Heart left ventricle (tissue), 16 donors: ENCODE data around the gene PPCS. TPM values are rescaled to one million over a fixed set of nuclear protein-coding genes. Genes with fewer than 3 reads are reported as not detected.

ENCODE experiments used
- ATAC-seq, 4 donors: fragments of 200-7000 bp; cut with Tn5 transposase; one replicate each; pipeline ENCODE4 v1.9.1; 2020 to 2022; ENCODE audit warnings: moderate library complexity in 4 of 4, mild to moderate bottlenecking in 3 of 4, moderate number of reproducible peaks in 1 of 4
- DNase-seq, 5 donors: peaks; one replicate each; pipeline ENCODE4 v3.0.0-alpha.2; 2020
- H3K27ac ChIP-seq, 12 donors: fragments of 200-600 bp; sonication (generic) in 4 of 12; one replicate each; pipeline versions ENCODE4 v1.5.0 to v1.8.0; 2016 to 2022; ENCODE audit warnings: mild to moderate bottlenecking in 2 of 12
- H3K27me3 ChIP-seq, 9 donors: fragments of 200-600 bp; sonication (generic) in 2 of 9; one replicate each; pipeline versions ENCODE4 v1.5.1 to v1.8.0; 2016 to 2022; ENCODE audit warnings: mild to moderate bottlenecking in 3 of 9
- H3K36me3 ChIP-seq, 9 donors: fragments of 200-600 bp; sonication (generic) in 2 of 9; one replicate each; pipeline versions ENCODE4 v1.5.0 to v1.8.0; 2018 to 2022; ENCODE audit warnings: mild to moderate bottlenecking in 2 of 9
- H3K4me1 ChIP-seq, 12 donors: fragments of 200-600 bp; sonication (generic) in 4 of 12; one replicate each; pipeline versions ENCODE4 v1.5.0 to v1.8.0; 2016 to 2022; ENCODE audit warnings: mild to moderate bottlenecking in 3 of 12
- H3K4me3 ChIP-seq, 12 donors: fragments of 200-600 bp; sonication (generic) in 4 of 12; one replicate each; pipeline versions ENCODE4 v1.5.0 to v1.8.0; 2017 to 2022; ENCODE audit warnings: mild to moderate bottlenecking in 9 of 12, moderate library complexity in 4 of 12
- H3K9me3 ChIP-seq, 12 donors: fragments of 200-600 bp; sonication (generic) in 4 of 12; one replicate each; pipeline versions ENCODE4 v1.5.0 to v1.8.0; 2016 to 2022; ENCODE audit warnings: mild to moderate bottlenecking in 1 of 12
- POLR2A ChIP-seq, 2 donors: fragments of 450-650 bp; IDR thresholded peaks; one replicate each; pipeline ENCODE4 v1.6.1; 2017; ENCODE audit warnings: antibody characterized with exemption in 2 of 2, mild to moderate bottlenecking in 2 of 2, moderate library complexity in 2 of 2
- WGBS, 4 donors: extraction: QIAGEN DNeasy Blood & Tissue Kit in 2 of 4; methylation state at CpG; one replicate each; pipeline versions ENCODE4 v1.1.5 to v1.1.7; 2013 to 2018; 5-methylcytosine and 5-hydroxymethylcytosine counted together
- intact Hi-C, 10 donors: fragments of 100-400 bp; cut with DNase I; formaldehyde crosslinking; loops; one replicate each; pipeline versions ENCODE4 v1.11.1 to v1.14.2; 2022
- polyA plus RNA-seq, 2 donors: library from polyadenylated mRNA; stranded (reverse); fragments of 200-250 nt; gene quantifications; one replicate each; pipeline ENCODE4 v1.2.3, GENCODE V29; 2013
- total RNA-seq, 9 donors: library from RNA; depleted of rRNA in 2 of 9; stranded (reverse); fragments of >200 nt in 2 of 9; fragmentation: NEBNext Ultra II Directional in 3 of 9; extraction: Animal tissue kit (Norgen Biotek cat#: 25700) in 3 of 9; gene quantifications; one replicate each; pipeline versions ENCODE4 v1.1.0 to v1.2.4, GENCODE V29; 2016 to 2023
- TF ChIP-seq, protein P1 (sequence below), 12 donors: fragments of 200-600 bp; sonication (generic) in 4 of 12; IDR thresholded peaks; one replicate each; pipeline versions ENCODE4 v1.5.0 to v1.8.0; 2018 to 2022; ENCODE audit warnings: antibody characterized with exemption in 12 of 12, mild to moderate bottlenecking in 5 of 12
- donor health status: ischemic (EF 13 %, LVEDD 7.1; RV severe dilation, severe dysfunction).
- donor health status: healthy with polysubstance abuse.
- donor health status: DM: no; HTN: yes; CAD: no.
- donor health status: DM: no; HTN: no; CAD: no.
- donor health status: ischemic (EF 25% LVEDD 6.9; RV normal size, moderate dysfunction).
- donor health status: ischemic (EF 25% LVEDD 5.7; RV mildly dilated, moderate dysfunction).
- donor health status: healthy.
- donor health status: DM: yes; HTN: yes; CAD: no.
- donor health status: ischemic (EF 35%, LVEDD 5.7; RV mildly dilated, moderate dysfunction).
- donor health status: nonischemic (EF 11% LVEDD 7.7; RV severe dilation, severe dysfunction).
- donor health status: DM: yes; HTN: yes; CAD: no.
- donor health status: PGD.
- donor health status: ischemic (EF 29% LVEDD 5.4; RV normal size, mild dysfunction).
- donor health status: nonischemic (EF 23%, LVEDD 6.1; RV moderate dilation, normal function).

PPCS gene
- total and polyA plus RNA-seq, 11 donors: 34.3 to 50.7 (median 42.4) TPM

DNA sequence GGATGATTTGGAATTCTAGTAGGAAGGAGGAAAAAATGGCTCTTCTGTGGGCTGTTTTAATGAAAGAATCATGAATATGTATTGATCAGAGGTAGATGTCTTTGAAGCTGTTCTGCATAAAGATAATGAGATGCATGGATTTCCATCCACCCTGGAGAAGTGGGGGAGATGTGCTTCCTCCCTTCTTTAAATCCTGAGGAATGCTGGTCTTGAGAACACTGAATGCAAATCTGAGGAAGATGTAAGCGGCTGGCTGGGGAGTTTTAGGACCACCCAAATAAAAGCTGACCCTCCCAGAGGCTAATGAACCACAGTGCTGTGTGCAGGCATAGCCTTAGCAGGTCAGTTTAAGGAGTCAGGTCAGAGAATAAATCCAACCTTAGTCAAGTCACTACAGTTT is 37.8 kb upstream of the PPCS start:
- Histone ChIP-seq H3K4me1 (peaks cover 0 to 36% (median 13%) of the 10 kb centered on the region in 12 donors), H3K36me3 (no peaks in the 10 kb centered on the region), H3K27ac (peak overlapping the region in 4 of 12 donors; percentile 13 to 73 (median 68)), H3K4me3 (no peak overlapping the region), H3K27me3 (no peaks in the 10 kb centered on the region), H3K9me3 (no peaks in the 10 kb centered on the region)
- intact Hi-C loops: no loop called here
- WGBS, 4 donors: 70 to 98% (median 89%) methylated on average over 1 of the region's 1 CpG
- ATAC-seq: no peak
- DNase-seq: no peak
- TF ChIP-seq, protein P1, sequence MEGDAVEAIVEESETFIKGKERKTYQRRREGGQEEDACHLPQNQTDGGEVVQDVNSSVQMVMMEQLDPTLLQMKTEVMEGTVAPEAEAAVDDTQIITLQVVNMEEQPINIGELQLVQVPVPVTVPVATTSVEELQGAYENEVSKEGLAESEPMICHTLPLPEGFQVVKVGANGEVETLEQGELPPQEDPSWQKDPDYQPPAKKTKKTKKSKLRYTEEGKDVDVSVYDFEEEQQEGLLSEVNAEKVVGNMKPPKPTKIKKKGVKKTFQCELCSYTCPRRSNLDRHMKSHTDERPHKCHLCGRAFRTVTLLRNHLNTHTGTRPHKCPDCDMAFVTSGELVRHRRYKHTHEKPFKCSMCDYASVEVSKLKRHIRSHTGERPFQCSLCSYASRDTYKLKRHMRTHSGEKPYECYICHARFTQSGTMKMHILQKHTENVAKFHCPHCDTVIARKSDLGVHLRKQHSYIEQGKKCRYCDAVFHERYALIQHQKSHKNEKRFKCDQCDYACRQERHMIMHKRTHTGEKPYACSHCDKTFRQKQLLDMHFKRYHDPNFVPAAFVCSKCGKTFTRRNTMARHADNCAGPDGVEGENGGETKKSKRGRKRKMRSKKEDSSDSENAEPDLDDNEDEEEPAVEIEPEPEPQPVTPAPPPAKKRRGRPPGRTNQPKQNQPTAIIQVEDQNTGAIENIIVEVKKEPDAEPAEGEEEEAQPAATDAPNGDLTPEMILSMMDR (IDR thresholded peaks at IDR 0.05): no peak
- TF ChIP-seq POLR2A (IDR thresholded peaks at IDR 0.05): no peak

DNA sequence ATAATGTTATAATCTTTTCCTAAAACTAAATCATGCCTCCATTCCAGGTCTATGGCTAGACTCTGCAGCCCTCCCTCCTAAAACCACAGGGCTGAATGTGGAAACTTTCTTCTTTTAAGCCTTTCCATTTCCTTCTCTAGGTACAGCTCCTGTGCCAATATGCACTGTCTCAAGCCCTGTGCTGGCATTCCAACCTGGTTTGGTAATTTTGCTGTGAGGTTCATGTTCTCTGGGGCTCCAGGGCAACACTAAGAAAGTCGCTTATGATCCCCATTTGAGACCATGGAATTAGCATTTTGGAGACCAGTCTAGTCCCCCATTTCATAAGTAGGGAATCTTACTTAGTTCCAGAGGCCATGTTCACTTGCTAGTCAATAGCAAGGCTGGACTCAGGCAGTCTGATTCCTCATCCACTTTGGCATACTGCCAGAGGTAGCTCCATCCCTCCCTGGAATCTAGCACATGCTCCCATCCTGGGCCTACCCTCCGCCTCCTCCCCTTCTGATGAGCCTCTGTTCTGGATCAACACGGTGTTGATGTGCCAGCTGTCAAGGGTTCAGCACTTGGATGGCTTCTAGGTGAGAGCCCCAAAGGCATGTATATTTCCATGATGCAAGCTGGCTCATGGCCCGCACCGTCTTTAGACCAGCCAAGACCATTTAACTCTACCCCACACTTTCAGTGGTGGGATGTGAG is 37.1 kb upstream of the PPCS start:
- Histone ChIP-seq H3K9me3 (no peaks in the 10 kb centered on the region), H3K4me1 (peaks cover 0 to 36% (median 13%) of the 10 kb centered on the region in 12 donors), H3K27ac (peak overlapping the region in 10 of 12 donors; percentile 43 to 73 (median 67)), H3K27me3 (no peaks in the 10 kb centered on the region), H3K36me3 (no peaks in the 10 kb centered on the region), H3K4me3 (no peak overlapping the region)
- 37 to 65% (median 51%) methylated on average over 5 of the region's 5 CpGs for WGBS, 4 donors
- ATAC-seq (peak; percentile 85 to 93 (median 92)), DNase-seq (peak in 4 of 5 donors; percentile 70 to 92 (median 81))
- TF ChIP-seq, protein P1 (IDR thresholded peaks at IDR 0.05): no peak
- no peak for TF ChIP-seq POLR2A (IDR thresholded peaks at IDR 0.05)
- intact Hi-C loops: no loop called here

DNA sequence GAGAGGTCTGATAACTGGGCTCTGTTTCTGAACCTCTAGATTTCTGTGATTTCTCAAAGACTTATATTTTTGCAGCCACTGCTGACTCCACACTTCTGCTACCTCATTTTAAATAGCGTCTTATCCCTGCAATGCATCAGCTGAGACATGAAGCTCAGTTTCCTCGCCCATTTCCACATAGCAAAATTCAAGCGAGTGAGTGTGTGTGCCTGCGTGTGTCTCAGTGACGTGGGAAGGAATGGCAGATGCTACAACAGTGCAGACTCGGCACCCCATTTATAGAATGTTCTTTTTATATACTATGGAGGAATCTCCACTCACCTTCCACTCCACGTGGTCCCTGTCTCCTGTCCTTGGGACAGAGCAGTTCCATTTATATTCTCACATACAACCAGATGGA is 36.2 kb upstream of the PPCS start:
- 48 to 65% (median 62%) methylated on average over 7 of the region's 7 CpGs for WGBS, 4 donors
- no peaks in the 10 kb centered on the region for H3K27me3 ChIP-seq
- H3K27ac ChIP-seq: peak overlapping the region in 10 of 12 donors; percentile 43 to 73 (median 66)
- DNase-seq (no peak), ATAC-seq (peak in 3 of 4 donors; percentile 13 to 56 (median 49))
- no peaks in the 10 kb centered on the region for H3K9me3 ChIP-seq
- H3K4me3 ChIP-seq: no peak overlapping the region
- intact Hi-C loops: no loop called here
- H3K4me1 ChIP-seq: peaks cover 0 to 36% (median 13%) of the 10 kb centered on the region in 12 donors
- no peak for TF ChIP-seq POLR2A (IDR thresholded peaks at IDR 0.05)
- TF ChIP-seq, protein P1 (IDR thresholded peaks at IDR 0.05): no peak
- no peaks in the 10 kb centered on the region for H3K36me3 ChIP-seq

DNA sequence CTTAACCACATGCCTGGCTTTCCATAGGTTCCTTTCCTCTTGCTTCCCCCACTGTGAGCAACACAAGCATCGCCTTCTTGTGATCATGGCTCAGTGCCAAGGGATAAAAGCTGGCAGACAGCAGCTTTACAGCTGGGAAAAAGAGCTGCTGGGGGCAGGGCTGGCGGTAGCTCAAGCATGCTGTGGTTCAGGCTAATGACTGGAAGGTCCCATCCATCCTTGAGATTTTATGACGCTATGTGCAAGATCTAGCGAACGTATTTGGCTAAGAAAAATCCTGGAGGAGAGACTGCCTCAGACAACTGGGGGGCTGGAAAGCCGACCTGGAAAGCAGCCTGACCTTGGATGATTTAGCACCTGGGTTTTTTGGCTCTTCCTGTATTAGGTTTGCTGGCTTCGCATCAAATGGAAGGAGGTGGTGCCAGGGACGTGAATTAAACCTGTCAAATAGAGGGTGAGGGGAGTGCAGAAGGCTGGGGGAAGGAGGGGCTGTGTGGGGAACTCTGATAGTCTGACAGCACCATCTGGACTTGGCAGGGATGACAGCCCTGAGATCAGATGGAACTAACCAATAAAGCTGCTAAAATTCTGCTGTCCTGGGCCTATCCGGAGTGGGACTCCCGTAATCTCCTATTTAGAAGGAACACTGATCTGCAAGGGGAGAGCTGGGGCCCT is 35.3 kb upstream of the PPCS start:
- TF ChIP-seq, protein P1 (IDR thresholded peaks at IDR 0.05): no peak
- TF ChIP-seq POLR2A (IDR thresholded peaks at IDR 0.05): no peak
- peaks cover 0 to 36% (median 13%) of the 10 kb centered on the region in 12 donors for H3K4me1 ChIP-seq
- H3K27ac ChIP-seq: peak overlapping the region in 9 of 12 donors; percentile 43 to 73 (median 68)
- no peak overlapping the region for H3K4me3 ChIP-seq
- intact Hi-C loops: no loop called here
- ATAC-seq (peak; percentile 29 to 64 (median 54)), DNase-seq (peak in 4 of 5 donors; percentile 59 to 75 (median 64))
- 13 to 19% (median 15%) methylated on average over 10 of the region's 10 CpGs for WGBS, 4 donors
- no peaks in the 10 kb centered on the region for H3K36me3 ChIP-seq
- no peaks in the 10 kb centered on the region for H3K9me3 ChIP-seq
- H3K27me3 ChIP-seq: no peaks in the 10 kb centered on the region
